Measurements from ENCODE around the gene DTNB. TPM values are rescaled to one million over a fixed set of nuclear protein-coding genes. Genes with fewer than 3 reads are reported as not detected.
A peak's percentile ranks its signal among the peaks of the same experiment; 100 is the strongest.

DTNB gene
- total RNA-seq, 3 donors from 2014 or later, result 4.8 to 8.8 (median 7.2) TPM

DNA sequence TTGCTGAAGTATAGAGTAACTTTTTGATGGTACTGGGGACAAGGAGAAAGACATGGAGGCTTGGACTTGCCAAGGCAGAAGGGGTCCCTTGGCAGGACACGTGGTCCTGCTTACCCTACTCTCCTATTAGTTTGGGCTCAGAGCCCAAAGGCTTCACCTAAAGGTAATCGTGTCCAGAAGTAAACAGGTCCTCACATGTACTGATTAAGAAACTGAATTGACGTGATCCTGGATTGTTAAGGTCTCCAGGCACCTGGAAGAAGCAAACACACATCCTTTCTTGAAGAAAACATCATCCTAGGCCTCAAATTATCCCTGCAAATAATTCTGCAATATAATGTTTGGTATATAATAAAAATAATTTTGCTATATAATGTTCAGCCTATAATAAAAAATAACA is 50.0 kb downstream of the DTNB start:
- DNase-seq (no peak), ATAC-seq (no peak)
- peaks cover 8% of the 10 kb centered on the region for H3K4me1 ChIP-seq (ENCODE audit: low read depth)
- no peaks in the 10 kb centered on the region for H3K9me3 ChIP-seq
- H3K36me3 ChIP-seq (ENCODE audit: low read depth), result no peaks in the 10 kb centered on the region
- no peak for TF ChIP-seq CTCF (IDR thresholded peaks at IDR 0.05)
- no peak overlapping the region for H3K4me3 ChIP-seq
- intact Hi-C loops (cut with DNase I, micrococcal nuclease), result no loop called here

GRCh38 chr2:25620711-25621110 is 52.7 kb downstream of the DTNB start:
- no peak for TF ChIP-seq CTCF (IDR thresholded peaks at IDR 0.05)
- no peaks in the 10 kb centered on the region for H3K36me3 ChIP-seq (ENCODE audit: low read depth)
- peaks cover 13% of the 10 kb centered on the region for H3K4me1 ChIP-seq (ENCODE audit: low read depth)
- no peak overlapping the region for H3K4me3 ChIP-seq
- ATAC-seq, result no peak
- H3K9me3 ChIP-seq, result no peaks in the 10 kb centered on the region
- intact Hi-C loops (cut with DNase I, micrococcal nuclease), result no loop called here
- DNase-seq, result no peak

DNA sequence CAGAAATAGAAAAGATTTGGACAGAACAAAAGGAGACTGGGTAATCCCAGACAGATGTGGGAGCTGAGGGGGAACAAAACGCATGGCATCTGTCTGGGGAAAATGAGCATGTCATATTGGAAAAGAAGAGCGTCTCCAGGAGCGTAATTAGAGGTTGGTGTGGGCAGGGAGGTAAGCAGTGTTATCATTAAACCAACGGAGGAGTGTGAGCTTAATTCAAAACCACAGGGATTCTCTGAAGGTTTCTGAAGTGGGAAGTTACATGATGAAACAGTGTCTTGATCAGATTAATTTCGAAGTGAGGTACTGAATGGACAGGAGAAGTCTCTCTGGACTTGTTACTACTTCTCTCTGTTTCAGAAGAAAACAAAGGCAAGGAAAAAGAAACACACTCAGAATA is 53.3 kb downstream of the DTNB start:
- Histone ChIP-seq H3K36me3 (ENCODE audit: low read depth) (no peaks in the 10 kb centered on the region), H3K4me3 (no peak overlapping the region), H3K9me3 (no peaks in the 10 kb centered on the region), H3K4me1 (ENCODE audit: low read depth) (peaks cover 13% of the 10 kb centered on the region)
- no peak for DNase-seq
- intact Hi-C loops (cut with DNase I, micrococcal nuclease), result no loop called here
- TF ChIP-seq CTCF (IDR thresholded peaks at IDR 0.05), result no peak
- ATAC-seq, result no peak

- Histone ChIP-seq H3K4me3 (no peak overlapping the region), H3K9me3 (no peaks in the 10 kb centered on the region), H3K36me3 (ENCODE audit: low read depth) (no peaks in the 10 kb centered on the region), H3K4me1 (ENCODE audit: low read depth) (peaks cover 13% of the 10 kb centered on the region)
- no peak for DNase-seq
- no peak for TF ChIP-seq CTCF (IDR thresholded peaks at IDR 0.05)
- intact Hi-C loops (cut with DNase I, micrococcal nuclease), result no loop called here
- ATAC-seq, result no peak
Measured at GRCh38 chr2:25619185-25619584, 54.2 kb downstream of the DTNB start.

DNA sequence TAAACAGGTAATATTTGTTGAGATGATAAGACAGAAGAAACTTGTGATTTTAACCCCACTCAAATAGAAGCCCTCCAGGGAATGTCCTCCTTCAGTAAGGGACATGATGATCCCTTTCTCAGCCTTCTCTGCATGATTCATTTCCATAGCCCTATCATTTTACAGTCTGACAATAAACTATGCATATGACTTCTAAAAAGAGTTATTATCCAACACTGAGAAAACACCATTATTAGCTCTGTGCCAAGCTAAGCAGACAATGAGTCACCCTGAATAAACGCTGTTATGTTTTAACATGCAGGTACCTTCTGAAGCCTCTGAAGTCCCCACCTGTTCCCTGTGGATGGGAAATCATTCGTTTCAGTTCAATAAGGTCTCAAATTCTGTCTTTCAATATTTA is 54.7 kb downstream of the DTNB start:
- peak in 1 of 3 donors; percentile 9 for DNase-seq
- peak; percentile 98 for ATAC-seq
- intact Hi-C loops (cut with DNase I, micrococcal nuclease), result no loop called here
- Histone ChIP-seq H3K9me3 (no peaks in the 10 kb centered on the region), H3K36me3 (ENCODE audit: low read depth) (no peaks in the 10 kb centered on the region), H3K4me3 (no peak overlapping the region), H3K4me1 (ENCODE audit: low read depth) (peaks cover 13% of the 10 kb centered on the region)
- TF ChIP-seq CTCF (IDR thresholded peaks at IDR 0.05), result no peak

DNA sequence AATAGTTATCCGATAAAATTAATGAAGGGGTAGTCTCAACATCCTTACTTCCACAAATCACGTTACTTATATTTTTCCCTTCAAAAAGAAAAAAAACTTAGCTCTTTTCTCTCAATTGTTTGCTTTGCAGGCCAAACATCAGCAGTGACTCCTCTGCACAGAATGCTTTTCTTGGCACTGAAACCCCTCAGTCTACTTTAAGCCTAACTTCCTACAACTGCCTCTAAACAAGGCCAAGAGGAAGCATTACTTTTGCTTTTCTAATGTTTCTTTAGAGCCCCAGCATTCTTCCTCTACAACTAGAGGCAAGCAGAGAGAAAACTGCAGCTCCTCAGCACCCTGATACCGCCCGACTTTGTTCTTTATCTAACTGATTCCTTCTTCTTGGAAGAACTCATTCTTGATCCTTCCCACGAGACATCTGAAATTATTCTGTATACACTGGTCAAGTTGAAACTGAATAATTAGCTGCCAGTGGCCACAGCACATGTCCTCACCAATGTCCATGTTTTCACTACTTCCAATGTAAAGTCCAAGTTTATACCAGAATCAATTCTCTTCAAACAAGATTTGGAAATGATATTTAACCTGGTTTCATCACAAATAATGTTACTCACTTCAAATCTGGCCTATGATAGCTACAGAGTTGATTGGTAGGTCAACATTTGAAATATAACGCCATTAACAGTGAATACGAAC is 55.3 kb downstream of the DTNB start:
- no peak for TF ChIP-seq CTCF (IDR thresholded peaks at IDR 0.05)
- peak; percentile 10 for ATAC-seq

More for the DNA sequence above, 55.3 kb downstream of the DTNB start:
- no peaks in the 10 kb centered on the region for H3K36me3 ChIP-seq (ENCODE audit: low read depth)
- DNase-seq, result no peak
- intact Hi-C loops (cut with DNase I, micrococcal nuclease), result no loop called here
- H3K4me1 ChIP-seq (ENCODE audit: low read depth), result peaks cover 13% of the 10 kb centered on the region
- no peaks in the 10 kb centered on the region for H3K9me3 ChIP-seq
- H3K4me3 ChIP-seq, result no peak overlapping the region
